DMS153 treated with DMSO at 0.1 percent for 48 hours (cell line): ENCODE data around the gene XRCC4.
"Not testable (repeated sequence)": the region's sequence is repeated elsewhere in the genome, so short reads cannot be mapped to it uniquely, and the experiment has no call there.

Experiments used
- DNase-seq: peaks from one replicate; lab custom pipeline; 2025; ENCODE audit not compliant: unreplicated experiment; lab: John Stamatoyannopoulos, UW

XRCC4 gene

GRCh38 chr5:83341815-83342334 is 264.5 kb downstream of the XRCC4 start:
- no peak for DNase-seq

DNA sequence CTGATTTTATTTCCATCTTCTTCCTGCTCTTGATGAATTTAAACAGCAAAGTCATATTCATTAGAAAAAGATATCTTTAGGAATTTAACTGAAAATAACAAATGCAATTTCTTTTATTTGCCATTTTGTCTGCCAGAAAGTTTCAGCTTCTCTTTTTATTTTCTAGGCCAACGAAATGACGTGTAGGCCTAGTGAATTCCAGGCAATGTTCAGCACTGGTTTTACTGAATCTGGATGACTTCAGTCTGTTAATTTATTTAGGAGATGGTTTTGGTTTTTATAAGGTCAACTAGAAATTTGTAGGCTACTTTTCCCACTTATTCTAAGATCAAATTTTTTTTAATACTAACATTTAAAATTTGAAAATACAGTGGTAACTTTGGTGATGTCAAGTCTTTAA is 265.1 kb downstream of the XRCC4 start:
- DNase-seq: no peak

- no peak for DNase-seq
Observed at GRCh38 chr5:83343299-83343698, 266.0 kb downstream of the XRCC4 start.

GRCh38 chr5:83345423-83345822 is 268.1 kb downstream of the XRCC4 start:
- no peak for DNase-seq

- DNase-seq: no peak
Observed at GRCh38 chr5:83348281-83348780, 271.0 kb downstream of the XRCC4 start.

DNA sequence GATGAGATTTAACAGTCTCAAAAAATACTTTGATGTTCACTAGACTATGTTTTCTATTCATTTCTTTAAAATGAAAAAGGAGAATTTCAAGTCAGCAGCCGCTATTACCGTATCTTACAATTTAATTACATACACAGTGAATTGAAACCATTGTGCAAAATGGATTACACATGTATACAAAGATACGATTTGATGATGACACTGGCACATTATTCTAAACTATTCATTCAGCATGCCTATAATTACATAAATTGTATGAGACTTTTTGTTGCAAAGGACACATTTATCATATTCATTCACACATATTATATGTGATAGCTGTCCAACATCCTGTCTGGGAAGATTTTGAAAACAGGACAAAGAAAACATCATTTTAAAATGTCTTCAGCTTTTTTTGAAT is 275.9 kb downstream of the XRCC4 start:
- DNase-seq: no peak

DNA sequence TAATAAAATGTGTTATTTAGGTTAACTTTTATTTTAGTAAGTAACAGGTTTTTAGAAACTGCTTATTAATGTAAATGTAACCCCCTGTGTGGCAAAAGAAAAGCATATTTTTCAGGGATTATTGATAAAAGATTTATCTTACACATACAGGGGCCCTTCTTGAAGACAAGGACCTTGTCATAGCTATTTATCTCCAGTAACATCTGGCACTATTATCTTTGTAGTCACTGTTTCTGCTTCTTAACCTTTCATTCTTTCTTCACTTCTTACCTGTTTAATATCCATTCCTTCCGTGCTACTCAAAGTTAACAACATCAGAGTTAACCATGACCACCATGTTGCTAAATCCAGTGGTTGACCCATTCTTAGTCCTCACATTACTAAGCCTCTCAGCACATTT is 276.4 kb downstream of the XRCC4 start:
- DNase-seq: no peak

DNA sequence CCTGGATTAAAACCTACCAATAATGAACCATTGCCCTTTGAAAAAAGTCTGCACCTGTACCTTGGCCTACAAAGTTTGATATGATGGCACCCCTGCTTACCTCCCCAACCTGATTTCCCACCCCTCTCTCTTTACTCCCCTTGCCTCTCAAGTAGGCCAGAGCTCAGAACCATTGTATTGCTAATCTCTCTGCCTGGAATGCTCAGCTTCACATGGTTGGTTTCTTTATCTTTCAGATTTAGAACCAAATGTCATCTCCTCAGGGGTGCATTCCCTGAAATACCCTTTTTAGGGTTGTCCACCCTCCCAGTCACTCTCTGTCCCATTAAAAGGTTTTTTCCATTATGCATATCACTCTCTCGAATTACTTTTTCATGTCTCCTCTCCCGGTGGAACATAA is 277.6 kb downstream of the XRCC4 start:
- DNase-seq: no peak

- DNase-seq: not testable (repeated sequence)
Observed at GRCh38 chr5:83355482-83356014, 278.2 kb downstream of the XRCC4 start.

DNA sequence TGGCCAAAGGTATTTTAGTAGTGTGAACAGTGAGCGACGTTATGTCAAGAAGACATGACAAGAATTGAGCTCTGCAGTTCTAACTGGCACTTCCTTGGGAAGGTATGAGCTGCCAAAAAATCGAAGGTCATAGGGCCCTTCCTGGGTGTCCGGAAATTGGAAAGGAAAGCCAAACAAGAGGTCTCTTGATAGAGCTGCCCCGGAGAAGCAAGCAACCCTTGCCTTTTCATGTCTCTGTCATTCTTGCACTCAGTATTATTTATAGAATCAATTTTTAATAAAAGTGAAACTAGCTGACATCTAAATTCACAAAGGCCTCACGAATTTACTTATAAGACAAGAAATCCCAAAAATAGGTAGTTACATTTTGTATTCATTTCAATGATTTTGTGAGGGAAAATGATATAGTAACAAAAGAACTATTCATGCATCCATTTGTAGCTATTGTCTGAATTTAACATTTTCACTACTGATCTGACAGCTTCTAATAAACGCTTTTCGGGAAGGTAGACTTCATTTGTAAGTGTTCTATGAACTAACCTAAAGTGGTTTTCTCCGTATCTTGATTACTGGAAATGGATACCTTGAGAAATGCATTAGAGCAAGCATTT is 280.4 kb downstream of the XRCC4 start:
- no peak for DNase-seq

GRCh38 chr5:83360573-83360972 is 283.2 kb downstream of the XRCC4 start:
- DNase-seq: no peak

- no peak for DNase-seq
Observed at GRCh38 chr5:83362526-83362925, 285.2 kb downstream of the XRCC4 start.

GRCh38 chr5:83363111-83363885 is 286.0 kb downstream of the XRCC4 start:
- no peak for DNase-seq

DNA sequence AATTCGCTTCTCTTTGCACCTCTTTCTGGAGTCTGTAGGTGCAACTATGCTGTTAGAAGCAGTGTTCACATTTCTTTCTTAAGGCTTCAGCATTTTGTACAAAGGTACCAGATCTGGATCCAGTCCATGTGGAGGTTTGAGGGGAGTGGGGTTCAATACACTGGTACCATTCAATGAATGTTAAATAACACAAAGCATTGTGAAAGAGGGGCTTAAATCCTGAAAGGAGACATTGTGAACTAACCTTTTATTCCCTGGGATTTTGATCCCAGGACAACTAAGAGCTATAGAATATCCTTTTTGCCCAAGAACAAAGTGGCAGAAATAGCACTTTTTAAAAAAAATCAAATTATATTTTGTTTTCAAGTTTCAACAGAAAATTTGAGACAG is 286.5 kb downstream of the XRCC4 start:
- DNase-seq: no peak

- no peak for DNase-seq
Observed at GRCh38 chr5:83364312-83365299, 287.3 kb downstream of the XRCC4 start.

DNA sequence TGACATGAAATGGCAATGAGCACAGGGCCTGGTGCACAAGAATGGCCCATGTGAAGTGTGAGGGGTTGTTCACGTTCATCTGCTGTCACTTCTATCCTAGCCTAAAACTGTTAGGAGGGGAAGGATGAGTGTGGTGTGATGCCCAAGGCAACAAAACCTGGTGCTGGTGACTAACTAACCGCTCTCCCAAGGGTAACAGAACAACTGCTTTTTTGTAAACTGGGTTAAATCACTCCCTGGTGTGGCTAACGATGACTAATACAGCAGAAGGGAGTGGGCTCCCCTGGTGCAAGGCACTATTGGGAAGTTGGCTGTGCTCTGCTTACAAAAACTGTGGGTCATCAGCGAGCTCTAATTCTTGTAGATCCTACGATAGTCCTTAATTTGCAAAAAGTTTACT is 291.0 kb downstream of the XRCC4 start:
- DNase-seq: no peak

DNA sequence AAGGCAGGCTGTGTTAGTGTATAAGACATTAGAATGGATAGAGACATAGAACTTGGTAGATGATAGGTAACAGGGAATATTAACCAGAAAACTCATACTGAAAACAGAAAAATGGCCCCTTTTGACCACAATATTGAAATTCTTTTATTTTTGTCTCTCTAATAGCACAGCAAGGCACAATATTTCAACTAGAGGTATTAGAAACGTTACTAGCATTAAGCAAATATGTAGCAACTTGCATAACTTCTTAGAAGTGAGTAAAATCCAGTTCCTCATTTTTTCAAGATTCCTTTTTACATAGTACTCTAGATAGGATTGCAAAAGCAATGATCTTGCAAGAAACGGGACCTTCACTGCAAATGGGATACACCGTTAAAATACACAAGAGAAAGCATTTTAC is 291.5 kb downstream of the XRCC4 start:
- no peak for DNase-seq

DNA sequence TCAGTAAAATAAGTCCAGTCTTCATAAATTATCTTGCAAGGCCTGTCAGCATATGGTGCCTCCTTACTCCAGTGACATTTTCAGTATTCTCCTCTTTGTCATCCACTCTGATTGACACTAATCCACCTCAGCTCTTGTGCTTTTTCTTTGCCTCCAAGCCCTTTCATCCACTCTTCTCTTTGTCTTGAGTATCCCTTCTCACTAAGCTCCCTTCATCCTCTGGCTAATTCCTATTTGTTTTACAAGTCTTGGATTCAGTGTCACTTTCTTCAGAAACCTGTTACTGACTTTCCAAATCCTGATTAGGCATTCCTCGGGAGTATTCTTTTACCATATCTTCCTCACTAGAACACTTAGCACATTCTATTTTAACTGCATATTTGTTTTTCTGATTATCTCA is 293.6 kb downstream of the XRCC4 start:
- DNase-seq: no peak

DNA sequence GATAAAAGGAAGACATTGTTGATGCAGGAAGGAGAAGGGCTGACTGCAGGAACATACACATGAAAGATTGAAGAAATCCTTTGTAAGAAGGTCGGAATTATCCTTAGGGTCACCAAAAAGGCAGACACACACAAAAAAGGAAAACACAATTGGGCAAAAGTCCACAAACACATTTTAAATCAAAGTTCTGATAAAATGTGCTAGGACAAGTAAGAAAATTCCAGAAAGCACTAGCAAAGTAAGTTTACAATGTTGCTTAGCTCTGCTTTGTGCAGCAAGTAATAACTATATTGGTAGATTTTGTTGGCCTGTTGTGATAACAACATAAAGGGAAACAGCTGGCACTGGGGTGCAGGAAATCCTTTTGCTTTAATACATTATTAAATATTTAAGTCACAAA is 294.4 kb downstream of the XRCC4 start:
- no peak for DNase-seq

DNA sequence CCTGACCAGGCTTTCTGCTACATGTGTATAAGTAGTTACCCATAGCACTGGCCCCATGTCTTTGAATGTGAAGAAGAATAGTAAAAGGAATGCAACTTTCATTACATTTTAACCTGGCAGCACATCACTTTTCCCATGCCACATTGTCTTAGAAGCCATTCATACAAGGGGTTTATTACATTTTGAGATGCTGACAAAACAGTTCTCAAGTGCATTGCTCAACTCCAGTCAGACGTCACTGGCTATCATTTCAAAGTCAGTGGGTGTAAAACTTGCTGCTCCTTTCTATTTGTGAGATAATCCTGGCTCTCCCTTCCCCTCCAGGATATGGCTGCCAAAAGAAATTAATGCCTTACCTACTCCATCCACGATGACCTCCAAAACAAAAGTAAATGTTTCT is 297.2 kb downstream of the XRCC4 start:
- DNase-seq: no peak
